Esophagus muscularis mucosa (tissue), 4 donors: Measurements from ENCODE around the gene UXT. TPM values are rescaled to one million over a fixed set of nuclear protein-coding genes. Genes with fewer than 3 reads are reported as not detected.

Source experiments
- DNase-seq: peaks from one replicate; pipeline ENCODE4 v3.0.0-alpha.2; 2017; ENCODE audit errors: extremely low spot score
- H3K27ac ChIP-seq, 4 donors: fragments of 200-600 bp; sonication (generic); replicated peaks in 1 of 4; 1 replicate in 3 of 4; 2 replicates in 1 of 4; pipeline ENCODE4 v1.5.1; 2016 to 2019; ENCODE audit warnings: mild to moderate bottlenecking in 1 of 4
- H3K27me3 ChIP-seq, 4 donors: fragments of 200-600 bp; sonication (generic); one replicate each; pipeline versions ENCODE4 v1.5.1 to v1.6.0; 2016 to 2019
- H3K36me3 ChIP-seq, 4 donors: fragments of 200-600 bp; sonication (generic); one replicate each; pipeline ENCODE4 v1.5.1; 2016 to 2019
- H3K4me1 ChIP-seq, 4 donors: fragments of 200-600 bp; sonication (generic); one replicate each; pipeline ENCODE4 v1.5.1; 2016 to 2019
- H3K4me3 ChIP-seq, 4 donors: fragments of 200-600 bp; sonication (generic); 1 replicate in 2 of 4; 2 replicates in 2 of 4; pipeline ENCODE4 v1.5.1; 2016 to 2019; ENCODE audit warnings: mild to moderate bottlenecking in 4 of 4, moderate library complexity in 1 of 4
- H3K9me3 ChIP-seq, 4 donors: fragments of 200-600 bp; sonication (generic); 1 replicate in 3 of 4; 2 replicates in 1 of 4; pipeline ENCODE4 v1.5.1; 2016 to 2019
- CTCF ChIP-seq, 3 experiments: fragments of 200-600 bp in 2 of 3; fragments of 450-650 bp in 1 of 3; sonication (generic) in 2 of 3; IDR thresholded peaks; one replicate each; pipeline ENCODE4 v1.5.1; 2017 to 2019; ENCODE audit warnings: antibody characterized with exemption in 3 of 3, mild to moderate bottlenecking in 2 of 3, moderate library complexity in 1 of 3
- EP300 ChIP-seq: sonication (generic); formaldehyde crosslinking; IDR thresholded peaks from one replicate; pipeline ENCODE4 v1.6.1; 2017; ENCODE audit warnings: antibody characterized with exemption
- POLR2A ChIP-seq: fragments of 450-650 bp; IDR thresholded peaks from one replicate; pipeline ENCODE4 v1.6.1; 2017; ENCODE audit warnings: antibody characterized with exemption, moderate library complexity, mild to moderate bottlenecking, low read depth
- POLR2AphosphoS5 ChIP-seq, 2 donors: sonication (generic); formaldehyde crosslinking; IDR thresholded peaks; one replicate each; pipeline ENCODE4 v1.6.1; 2017; ENCODE audit warnings: antibody characterized with exemption in 2 of 2
- WGBS: methylation state at CpG from one replicate; pipeline ENCODE4 v1.1.5; 2018; 5-methylcytosine and 5-hydroxymethylcytosine counted together
- intact Hi-C: fragments of 100-400 bp; cut with DNase I; formaldehyde crosslinking; loops from one replicate; pipeline ENCODE4 v1.15.1; 2023
- total RNA-seq, 4 donors: library from RNA; depleted of rRNA; stranded (reverse); fragments of >200 nt; gene quantifications; one replicate each; pipeline versions ENCODE4 v1.1.0 to v1.2.1, GENCODE V29; 2016

UXT gene
- total RNA-seq, 4 donors from 2014 or later: 75.9 to 98.0 (median 90.4) TPM

- H3K27ac ChIP-seq: no peak overlapping the region
- peaks cover 3 to 17% (median 12%) of the 10 kb centered on the region in 4 donors for H3K4me1 ChIP-seq
- no peaks in the 10 kb centered on the region for H3K36me3 ChIP-seq
- no peak for DNase-seq
- H3K27me3 ChIP-seq: peaks cover 0 to 16% (median 3%) of the 10 kb centered on the region in 4 donors
- H3K4me3 ChIP-seq: no peak overlapping the region
- intact Hi-C loops: no loop called here
- 83% methylated on average over 6 of the region's 6 CpGs for WGBS
- no peak for TF ChIP-seq CTCF (IDR thresholded peaks at IDR 0.05)
- no peak for TF ChIP-seq POLR2AphosphoS5 (IDR thresholded peaks at IDR 0.05)
- TF ChIP-seq EP300: no peak
- TF ChIP-seq POLR2A: no peak
- no peaks in the 10 kb centered on the region for H3K9me3 ChIP-seq
Observed at GRCh38 chrX:47621851-47622250, 37.1 kb downstream of the UXT start.

GRCh38 chrX:47620303-47620685 is 38.7 kb downstream of the UXT start:
- TF ChIP-seq CTCF (IDR thresholded peaks at IDR 0.05): no peak
- no peak for TF ChIP-seq POLR2AphosphoS5 (IDR thresholded peaks at IDR 0.05)
- TF ChIP-seq EP300: no peak
- no peak for TF ChIP-seq POLR2A
- Histone ChIP-seq H3K36me3 (no peaks in the 10 kb centered on the region), H3K4me3 (no peak overlapping the region), H3K27ac (no peak overlapping the region), H3K27me3 (peaks cover 0 to 16% (median 3%) of the 10 kb centered on the region in 4 donors), H3K9me3 (no peaks in the 10 kb centered on the region), H3K4me1 (peaks cover 3 to 17% (median 12%) of the 10 kb centered on the region in 4 donors)
- DNase-seq: no peak
- 56% methylated on average over 9 of the region's 9 CpGs for WGBS
- intact Hi-C loops: no loop called here

- peak within 1 kb of the TSS; percentile 33 to 53 (median 40) for H3K4me3 ChIP-seq
- peak; percentile 5 for DNase-seq
- peaks cover 0 to 16% (median 3%) of the 10 kb centered on the region in 4 donors for H3K27me3 ChIP-seq
- intact Hi-C loops: no loop called here
- H3K27ac ChIP-seq: no peak within 1 kb of the TSS
- no peaks in the 10 kb centered on the region for H3K36me3 ChIP-seq
- whole genome bisulfite sequencing: 76% methylated on average over 5 of the region's 88 CpGs
- TF ChIP-seq CTCF (IDR thresholded peaks at IDR 0.05) (peak; percentile 32 to 37 (median 33)), EP300 (no peak), POLR2A (no peak), POLR2AphosphoS5 (IDR thresholded peaks at IDR 0.05) (peak; percentile 34 to 68)
- H3K9me3 ChIP-seq: no peaks in the 10 kb centered on the region
- H3K4me1 ChIP-seq: peaks cover 3 to 17% (median 12%) of the 10 kb centered on the region in 4 donors
Observed at GRCh38 chrX:47619486-47620302, 39.3 kb downstream of the UXT start, which contains the start of gene SYN1. Gene SYN1, minus strand, starts transcription at chrX:47619857. Its CDS starts 129 bp downstream, at chrX:47619728.

- H3K27ac ChIP-seq: no peak overlapping the region
- H3K27me3 ChIP-seq: peaks cover 0 to 16% (median 3%) of the 10 kb centered on the region in 4 donors
- no peak for DNase-seq
- no peaks in the 10 kb centered on the region for H3K9me3 ChIP-seq
- TF ChIP-seq EP300 (no peak), POLR2AphosphoS5 (IDR thresholded peaks at IDR 0.05) (no peak), POLR2A (no peak), CTCF (IDR thresholded peaks at IDR 0.05) (no peak)
- 63% methylated on average over 19 of the region's 32 CpGs for WGBS
- peaks cover 3 to 16% (median 12%) of the 10 kb centered on the region in 4 donors for H3K4me1 ChIP-seq
- no peaks in the 10 kb centered on the region for H3K36me3 ChIP-seq
- intact Hi-C loops: no loop called here
- peak overlapping the region in 3 of 4 donors; percentile 39 to 53 (median 40) for H3K4me3 ChIP-seq
Observed at GRCh38 chrX:47618923-47619485, 40.0 kb downstream of the UXT start.
